PFSK-1 (cell line): ENCODE results near the gene DHFR.

Experiments used
- POLR2AphosphoS5 ChIP-seq: IDR thresholded peaks from 2 replicates; pipeline ENCODE4 v1.6.1; 2012; ENCODE audit warnings: low read depth, mild to moderate bottlenecking, control low read depth, low read length, moderate library complexity
- SIN3A ChIP-seq: IDR thresholded peaks from 2 replicates; pipeline ENCODE4 v1.6.1; 2012; ENCODE audit warnings: mild to moderate bottlenecking, low read length, moderate library complexity, borderline replicate concordance; ENCODE audit not compliant: insufficient read depth

GRCh38 chr5:80653502-80653901, 1.3 kb downstream of the DHFR start:
- no peak for TF ChIP-seq SIN3A
- TF ChIP-seq POLR2AphosphoS5: no peak
